ENCODE data around the gene WNT3.

DNA sequence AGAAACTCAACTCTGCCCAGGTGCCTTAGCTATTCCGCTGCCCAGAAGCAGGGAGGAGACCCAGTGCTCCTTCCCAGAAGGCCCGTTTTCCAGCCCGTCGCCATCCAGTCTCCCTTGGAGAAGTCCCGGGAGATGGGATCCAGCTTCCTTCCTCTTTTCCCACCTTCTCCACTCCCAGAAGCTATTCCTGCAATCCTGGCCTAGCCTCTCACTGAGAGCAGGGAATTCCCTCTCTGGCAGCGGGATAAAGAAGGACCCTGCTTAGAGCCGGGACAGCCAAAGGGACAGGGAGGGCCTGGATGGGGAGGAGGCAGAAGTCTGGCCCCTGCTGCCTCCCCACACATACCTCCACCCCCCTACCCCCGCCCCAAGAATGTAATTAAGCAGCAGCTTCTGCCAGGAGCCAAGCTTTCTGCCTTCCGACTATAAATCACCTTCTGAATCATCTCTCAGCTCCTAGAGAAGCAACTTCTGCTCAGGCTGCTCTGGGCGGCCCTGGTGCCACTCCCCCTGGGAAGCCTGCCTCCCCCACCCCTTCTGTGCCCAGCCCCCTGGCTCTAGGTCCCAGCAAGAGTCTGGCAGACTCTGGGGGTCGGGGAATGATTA lies 6.4 kb downstream of the WNT3 start:
- no peak for TF ChIP-seq ZNF426 (tag by site-specific recombination; IDR thresholded peaks at IDR 0.05)
- TF ChIP-seq, protein P1, sequence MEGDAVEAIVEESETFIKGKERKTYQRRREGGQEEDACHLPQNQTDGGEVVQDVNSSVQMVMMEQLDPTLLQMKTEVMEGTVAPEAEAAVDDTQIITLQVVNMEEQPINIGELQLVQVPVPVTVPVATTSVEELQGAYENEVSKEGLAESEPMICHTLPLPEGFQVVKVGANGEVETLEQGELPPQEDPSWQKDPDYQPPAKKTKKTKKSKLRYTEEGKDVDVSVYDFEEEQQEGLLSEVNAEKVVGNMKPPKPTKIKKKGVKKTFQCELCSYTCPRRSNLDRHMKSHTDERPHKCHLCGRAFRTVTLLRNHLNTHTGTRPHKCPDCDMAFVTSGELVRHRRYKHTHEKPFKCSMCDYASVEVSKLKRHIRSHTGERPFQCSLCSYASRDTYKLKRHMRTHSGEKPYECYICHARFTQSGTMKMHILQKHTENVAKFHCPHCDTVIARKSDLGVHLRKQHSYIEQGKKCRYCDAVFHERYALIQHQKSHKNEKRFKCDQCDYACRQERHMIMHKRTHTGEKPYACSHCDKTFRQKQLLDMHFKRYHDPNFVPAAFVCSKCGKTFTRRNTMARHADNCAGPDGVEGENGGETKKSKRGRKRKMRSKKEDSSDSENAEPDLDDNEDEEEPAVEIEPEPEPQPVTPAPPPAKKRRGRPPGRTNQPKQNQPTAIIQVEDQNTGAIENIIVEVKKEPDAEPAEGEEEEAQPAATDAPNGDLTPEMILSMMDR (tag by site-specific recombination; IDR thresholded peaks at IDR 0.05) = no peak
- TF ChIP-seq ZNF837 (tag by site-specific recombination; IDR thresholded peaks at IDR 0.05) = no peak
- TF ChIP-seq KLF7 (tag by site-specific recombination; IDR thresholded peaks at IDR 0.05; ENCODE audit: borderline replicate concordance) = no peak
- no peak for TF ChIP-seq ZBTB17 (tag by site-specific recombination; IDR thresholded peaks at IDR 0.05)
- TF ChIP-seq, protein P2, sequence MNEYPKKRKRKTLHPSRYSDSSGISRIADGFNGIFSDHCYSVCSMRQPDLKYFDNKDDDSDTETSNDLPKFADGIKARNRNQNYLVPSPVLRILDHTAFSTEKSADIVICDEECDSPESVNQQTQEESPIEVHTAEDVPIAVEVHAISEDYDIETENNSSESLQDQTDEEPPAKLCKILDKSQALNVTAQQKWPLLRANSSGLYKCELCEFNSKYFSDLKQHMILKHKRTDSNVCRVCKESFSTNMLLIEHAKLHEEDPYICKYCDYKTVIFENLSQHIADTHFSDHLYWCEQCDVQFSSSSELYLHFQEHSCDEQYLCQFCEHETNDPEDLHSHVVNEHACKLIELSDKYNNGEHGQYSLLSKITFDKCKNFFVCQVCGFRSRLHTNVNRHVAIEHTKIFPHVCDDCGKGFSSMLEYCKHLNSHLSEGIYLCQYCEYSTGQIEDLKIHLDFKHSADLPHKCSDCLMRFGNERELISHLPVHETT (tag by site-specific recombination; IDR thresholded peaks at IDR 0.05) = no peak
